CD4-positive, alpha-beta T cell treated with Interleukin-6 at 100 ng/mL for 8 hours (primary cell): Measurements from ENCODE around the gene EPHX1.

Experiments
- DNase-seq: peaks from one replicate; pipeline ENCODE4 v3.0.0-alpha.2; 2020; ENCODE audit warnings: mixed read lengths, low spot score

The EPHX1 gene

GRCh38 chr1:225842788-225843425 lies 33.0 kb downstream of the EPHX1 start:
- DNase-seq = no peak

- DNase-seq = no peak
Measured at GRCh38 chr1:225843426-225843795, 33.5 kb downstream of the EPHX1 start.

- no peak for DNase-seq
Measured at GRCh38 chr1:225844236-225845061, 34.5 kb downstream of the EPHX1 start.

- DNase-seq = no peak
Measured at GRCh38 chr1:225845097-225845496, 35.2 kb downstream of the EPHX1 start.

GRCh38 chr1:225845571-225846259 lies 35.8 kb downstream of the EPHX1 start:
- DNase-seq = peak; percentile 36

GRCh38 chr1:225846331-225847310 lies 36.7 kb downstream of the EPHX1 start:
- no peak for DNase-seq

GRCh38 chr1:225847610-225848009 lies 37.7 kb downstream of the EPHX1 start:
- no peak for DNase-seq

- DNase-seq = peak; percentile 33
Measured at GRCh38 chr1:225848030-225848955, 38.4 kb downstream of the EPHX1 start.

- no peak for DNase-seq
Measured at GRCh38 chr1:225849925-225850324, 40.0 kb downstream of the EPHX1 start.

- no peak for DNase-seq
Measured at GRCh38 chr1:225850370-225850769, 40.4 kb downstream of the EPHX1 start.

- no peak for DNase-seq
Measured at GRCh38 chr1:225851805-225852204, 41.9 kb downstream of the EPHX1 start.

GRCh38 chr1:225852413-225853124 lies 42.6 kb downstream of the EPHX1 start:
- DNase-seq = no peak

GRCh38 chr1:225853441-225853840 lies 43.5 kb downstream of the EPHX1 start:
- no peak for DNase-seq

- DNase-seq = no peak
Measured at GRCh38 chr1:225855503-225856300, 45.8 kb downstream of the EPHX1 start.

- no peak for DNase-seq
Measured at GRCh38 chr1:225857256-225857655, 47.3 kb downstream of the EPHX1 start.

GRCh38 chr1:225859151-225859550 lies 49.2 kb downstream of the EPHX1 start:
- DNase-seq = no peak

GRCh38 chr1:225860107-225860506 lies 50.2 kb downstream of the EPHX1 start:
- DNase-seq = no peak

- no peak for DNase-seq
Measured at GRCh38 chr1:225860876-225861441, 51.0 kb downstream of the EPHX1 start.
